LNCaP clone FGC (cell line): ENCODE measurements around the gene FAM120B.

Experiments used
- DNase-seq: peaks from one replicate; pipeline ENCODE4 v3.0.0-alpha.2; 2011; ENCODE audit warnings: low read depth
- H3K4me3 ChIP-seq: 2 replicates; pipeline ENCODE4 v1.5.1; 2011; ENCODE audit warnings: mild to moderate bottlenecking, low read depth, low read length, control low read depth
- CTCF ChIP-seq: IDR thresholded peaks from 2 replicates; pipeline ENCODE4 v1.5.1; 2012; ENCODE audit warnings: mild to moderate bottlenecking; ENCODE audit not compliant: control insufficient read depth, insufficient read depth; ENCODE audit errors: extremely low read depth

FAM120B gene

GRCh38 chr6:170279426-170279825 lies 27.1 kb upstream of the FAM120B start:
- H3K4me3 ChIP-seq: no peak overlapping the region
- DNase-seq: no peak
- no peak for TF ChIP-seq CTCF

GRCh38 chr6:170279977-170280688 lies 26.4 kb upstream of the FAM120B start:
- no peak for TF ChIP-seq CTCF
- DNase-seq: peak; percentile 41
- H3K4me3 ChIP-seq: peak overlapping the region; percentile 5; the same call in 1 of the 2 replicates

GRCh38 chr6:170280689-170281045 lies 25.9 kb upstream of the FAM120B start:
- no peak for TF ChIP-seq CTCF
- DNase-seq: no peak
- peak overlapping the region; percentile 5; the same call in 1 of the 2 replicates for H3K4me3 ChIP-seq

GRCh38 chr6:170281331-170282292 lies 24.9 kb upstream of the FAM120B start:
- no peak overlapping the region for H3K4me3 ChIP-seq
- TF ChIP-seq CTCF: no peak
- no peak for DNase-seq

- no peak for TF ChIP-seq CTCF
- DNase-seq: no peak
- H3K4me3 ChIP-seq: no peak overlapping the region
These were observed 23.9 kb upstream of the FAM120B start for GRCh38 chr6:170282512-170283158.

GRCh38 chr6:170283212-170284081 lies 23.1 kb upstream of the FAM120B start:
- no peak for DNase-seq
- H3K4me3 ChIP-seq: no peak overlapping the region
- TF ChIP-seq CTCF: no peak
